Activated CD8-positive, alpha-beta memory T cell treated with anti-CD3 and anti-CD28 coated beads for 36 hours (primary cell): ENCODE results near the gene NAA80. TPM values are rescaled to one million over a fixed set of nuclear protein-coding genes. Genes with fewer than 3 reads are reported as not detected.
"Not testable (repeated sequence)": the region's sequence is repeated elsewhere in the genome, so short reads cannot be mapped to it uniquely, and the experiment has no call there.

Source experiments
- CTCF ChIA-PET: fragments of 350-600 bp; sonication (Branson Sonifier 250); formaldehyde crosslinking; loops from one replicate; lab custom pipeline; 2021; ENCODE audit warnings: antibody characterized with exemption; lab: Charles Lee
- POLR2A ChIA-PET: fragments of 350-600 bp; sonication (Branson Sonifier 250); formaldehyde crosslinking; loops from one replicate; lab custom pipeline; 2021; ENCODE audit warnings: antibody characterized with exemption; lab: Charles Lee
- total RNA-seq, 2 experiments: library from RNA; stranded (reverse); gene quantifications; one replicate each; pipeline ENCODE4 v1.2.3, GENCODE V29; 2021

NAA80 gene
- total RNA-seq, 2 experiments from 2014 or later = 17.3 to 17.5 TPM

DNA sequence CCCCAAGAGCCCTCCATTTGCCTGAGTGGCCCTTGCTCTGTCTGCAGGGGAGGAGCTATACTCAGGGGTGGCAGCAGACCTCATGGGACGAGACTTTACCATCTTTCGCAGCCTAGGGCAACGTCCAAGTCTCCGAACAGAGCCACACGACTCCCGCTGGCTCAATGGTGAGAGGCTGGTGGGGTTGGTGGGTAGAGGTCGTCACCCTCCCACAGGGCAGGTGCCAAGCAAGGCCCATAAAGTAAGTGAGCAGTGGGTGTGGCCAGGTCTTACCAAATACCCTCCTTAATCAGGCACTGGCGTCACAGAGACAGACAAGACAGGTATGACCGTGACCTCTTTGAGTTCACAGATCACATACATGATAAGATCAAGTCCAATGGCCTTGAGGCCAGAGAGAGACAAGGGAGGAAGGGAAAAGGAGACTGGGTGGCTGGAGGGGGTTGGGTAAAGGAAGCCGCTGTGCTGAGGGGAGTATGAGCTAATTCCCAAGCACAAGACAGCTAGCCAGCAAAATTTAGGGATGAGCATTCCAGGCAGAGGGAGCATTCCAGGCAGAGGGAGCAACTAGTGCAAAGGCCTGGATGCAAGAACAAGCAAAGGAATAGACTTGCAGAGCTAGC is 27.8 kb downstream of the NAA80 start:
- POLR2A ChIA-PET = no interaction called here
- CTCF ChIA-PET = interaction anchor here (0.7 to 6.6 kb wide), 7 partner anchors 12 to 78 kb away, joined by 3 to 53 read pairs (median 7); partner anchors contain the start of gene IFRD2

DNA sequence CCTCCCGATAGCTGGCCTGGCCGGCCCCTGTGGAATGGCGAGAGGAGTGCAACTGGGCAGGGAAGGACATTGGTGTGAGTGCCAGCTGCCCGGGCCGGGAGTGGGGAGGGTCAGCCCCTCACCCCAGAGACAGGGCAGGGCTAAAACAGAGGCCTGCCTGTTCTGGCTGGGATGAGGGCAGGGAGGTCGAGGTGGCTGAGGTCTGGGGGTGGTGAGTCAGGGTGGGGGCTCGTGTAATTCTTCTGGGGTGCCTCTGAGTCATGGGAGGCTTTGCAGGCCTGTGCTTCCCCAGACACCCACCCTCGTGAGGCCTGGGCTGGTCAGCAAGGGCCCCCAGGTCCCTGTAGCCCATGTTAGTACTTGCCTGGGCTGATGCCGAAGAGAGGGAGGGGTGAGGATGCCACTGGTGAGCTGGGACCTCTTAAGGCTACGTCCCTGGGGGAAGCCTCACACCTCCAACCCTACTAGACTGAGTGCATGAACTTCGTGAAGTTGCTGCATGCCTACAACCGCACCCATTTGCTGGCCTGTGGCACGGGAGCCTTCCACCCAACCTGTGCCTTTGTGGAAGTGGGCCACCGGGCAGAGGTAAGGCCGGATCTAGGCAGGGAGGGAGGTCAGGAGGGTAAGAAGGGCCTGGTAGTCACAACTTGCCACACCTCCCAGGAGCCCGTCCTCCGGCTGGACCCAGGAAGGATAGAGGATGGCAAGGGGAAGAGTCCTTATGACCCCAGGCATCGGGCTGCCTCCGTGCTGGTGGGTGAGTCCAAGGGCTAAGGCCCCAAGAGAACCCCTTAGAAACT is 28.6 kb downstream of the NAA80 start:
- POLR2A ChIA-PET = no interaction called here
- CTCF ChIA-PET = interaction anchor here (0.7 to 6.6 kb wide), 6 partner anchors 11 to 77 kb away, joined by 3 to 53 read pairs (median 4); no protein-coding TSS in a partner anchor

- CTCF ChIA-PET = interaction anchor here (0.7 to 6.6 kb wide), 3 partner anchors 10 to 43 kb away, joined by 4 to 53 read pairs (median 4); no protein-coding TSS in a partner anchor
- POLR2A ChIA-PET = no interaction called here
Measured at GRCh38 chr3:50269977-50270413, 29.2 kb downstream of the NAA80 start.

GRCh38 chr3:50269460-50269859 is 29.7 kb downstream of the NAA80 start:
- CTCF ChIA-PET = interaction anchor here (1.7 kb wide), 1 partner anchor 9 kb away, joined by 4 read pairs; no protein-coding TSS in a partner anchor
- POLR2A ChIA-PET = no interaction called here

- ChIA-PET CTCF (interaction anchor here (1.7 kb wide), 1 partner anchor 9 kb away, joined by 4 read pairs; no protein-coding TSS in a partner anchor), POLR2A (no interaction called here)
Measured at GRCh38 chr3:50268703-50269451, 30.3 kb downstream of the NAA80 start, which contains the start of gene SEMA3B. Gene SEMA3B, plus strand, starts transcription at chr3:50269147. Its CDS starts 94 bp downstream, at chr3:50269241.

GRCh38 chr3:50268276-50268675 is 30.9 kb downstream of the NAA80 start:
- ChIA-PET POLR2A (no interaction called here), CTCF (interaction anchor here (1.4 to 1.9 kb wide), 2 partner anchors 42 to 76 kb away, joined by 6 to 7 read pairs; no protein-coding TSS in a partner anchor)

DNA sequence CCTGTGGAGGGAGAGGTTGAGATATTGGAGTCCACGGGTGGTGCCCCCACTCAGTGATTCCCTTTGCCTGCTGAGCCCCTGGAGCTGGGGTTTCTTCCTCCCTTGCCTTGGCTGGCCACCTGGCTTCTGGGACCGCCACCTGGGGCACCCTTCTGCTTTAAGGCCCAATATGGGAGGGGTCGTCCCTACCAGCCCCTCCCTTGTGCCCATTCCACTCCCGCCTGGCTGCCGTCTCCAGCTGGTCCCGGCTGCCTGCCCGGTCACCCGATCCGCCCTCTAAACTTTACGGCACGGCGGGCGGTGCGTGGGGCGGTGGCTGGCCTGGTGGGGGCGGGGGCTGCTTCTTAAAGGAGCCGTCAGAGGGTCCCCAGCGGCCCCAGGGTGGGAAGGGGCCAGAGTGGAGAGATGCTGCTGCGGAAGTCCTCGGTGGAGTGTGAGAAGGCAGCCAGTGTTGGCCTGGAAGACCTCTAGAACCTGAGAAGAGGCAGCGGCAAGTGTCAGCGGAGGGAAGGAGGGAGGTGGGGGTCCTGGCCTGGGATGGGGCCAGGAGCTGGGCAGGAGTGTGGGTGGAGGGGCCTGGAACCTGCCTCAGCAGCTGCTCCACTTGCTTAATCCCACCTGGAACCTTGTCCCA is 31.8 kb downstream of the NAA80 start:
- ChIA-PET POLR2A (interaction anchor here (1.3 kb wide), 1 partner anchor 17 kb away, joined by 3 read pairs; no protein-coding TSS in a partner anchor), CTCF (interaction anchor here (1.4 to 2.3 kb wide), 3 partner anchors 18 to 75 kb away, joined by 6 to 7 read pairs (median 7); no protein-coding TSS in a partner anchor)

DNA sequence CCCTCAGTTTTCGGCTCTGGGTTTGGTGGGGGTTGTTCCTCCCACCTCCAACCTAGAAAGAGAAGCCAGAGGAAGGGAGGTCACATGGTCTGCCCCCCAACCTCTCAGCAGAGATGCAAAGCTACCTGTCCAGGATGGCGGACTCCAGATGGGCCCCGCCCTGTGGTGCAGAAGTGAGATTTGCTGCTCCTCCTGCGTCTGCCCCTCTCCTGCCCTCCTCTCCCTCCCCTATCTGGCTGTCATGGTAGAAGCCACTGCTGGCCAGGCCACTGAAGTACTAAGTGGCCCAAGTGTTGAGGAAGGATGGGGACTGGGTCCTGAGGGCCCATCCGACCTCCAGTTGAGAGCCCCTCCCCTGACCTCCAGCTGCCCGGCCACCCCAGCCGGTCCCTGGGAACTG is 32.4 kb downstream of the NAA80 start:
- CTCF ChIA-PET = interaction anchor here (1.4 to 2.3 kb wide), 3 partner anchors 17 to 75 kb away, joined by 6 to 7 read pairs (median 7); no protein-coding TSS in a partner anchor
- POLR2A ChIA-PET = interaction anchor here (1.3 kb wide), 1 partner anchor 17 kb away, joined by 3 read pairs; no protein-coding TSS in a partner anchor

DNA sequence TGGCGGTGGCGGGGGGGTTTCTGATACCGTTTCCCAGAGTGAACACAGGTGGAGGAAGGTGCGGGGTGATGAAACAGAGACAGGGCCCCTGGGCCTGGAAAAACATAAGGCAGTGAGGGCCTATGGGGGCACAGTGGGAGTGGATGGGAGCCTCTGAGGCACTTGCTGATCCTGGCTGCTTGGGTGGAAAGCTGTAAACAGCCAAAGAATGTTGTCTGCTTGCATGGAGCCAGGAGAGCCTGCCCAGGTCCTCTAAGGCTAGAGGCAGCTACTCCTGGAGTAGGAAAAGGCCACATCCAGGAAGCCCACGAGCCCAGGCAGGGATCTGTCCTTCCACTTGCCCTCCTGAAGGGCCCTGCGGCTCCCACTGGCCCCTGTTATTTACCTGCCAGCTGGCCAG is 33.2 kb downstream of the NAA80 start:
- POLR2A ChIA-PET = interaction anchor here (1.3 kb wide), 1 partner anchor 18 kb away, joined by 3 read pairs; no protein-coding TSS in a partner anchor
- CTCF ChIA-PET = interaction anchor here (2.3 kb wide), 1 partner anchor 16 kb away, joined by 7 read pairs; no protein-coding TSS in a partner anchor

DNA sequence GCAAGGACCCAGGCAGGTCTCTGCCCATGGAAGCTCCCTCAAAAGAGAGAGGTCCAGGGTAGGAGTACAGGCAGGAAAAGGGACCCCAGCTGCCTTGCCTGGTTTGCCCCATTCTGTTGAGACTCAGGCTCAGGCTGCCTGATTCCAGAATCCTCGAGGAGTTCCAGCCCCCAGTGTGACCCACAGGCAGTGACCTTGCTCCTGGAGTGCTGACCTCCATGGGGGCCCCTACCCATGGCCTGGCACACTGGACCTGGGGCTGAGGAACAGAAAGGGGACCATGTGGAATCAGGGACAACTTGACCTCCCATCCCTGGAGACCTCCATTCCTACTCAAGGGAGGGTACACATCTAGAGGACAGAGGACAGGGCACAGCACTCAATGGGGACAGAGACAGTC is 33.6 kb downstream of the NAA80 start:
- CTCF ChIA-PET = interaction anchor here (2.3 kb wide), 1 partner anchor 16 kb away, joined by 7 read pairs; no protein-coding TSS in a partner anchor

GRCh38 chr3:50264964-50265485 is 34.2 kb downstream of the NAA80 start:
- ChIA-PET POLR2A (no interaction called here), CTCF (interaction anchor here (0.8 to 1.3 kb wide), 2 partner anchors 8 to 18 kb away, joined by 3 to 6 read pairs; no protein-coding TSS in a partner anchor)

More for the DNA sequence above, 33.6 kb downstream of the NAA80 start:
- POLR2A ChIA-PET = no interaction called here

DNA sequence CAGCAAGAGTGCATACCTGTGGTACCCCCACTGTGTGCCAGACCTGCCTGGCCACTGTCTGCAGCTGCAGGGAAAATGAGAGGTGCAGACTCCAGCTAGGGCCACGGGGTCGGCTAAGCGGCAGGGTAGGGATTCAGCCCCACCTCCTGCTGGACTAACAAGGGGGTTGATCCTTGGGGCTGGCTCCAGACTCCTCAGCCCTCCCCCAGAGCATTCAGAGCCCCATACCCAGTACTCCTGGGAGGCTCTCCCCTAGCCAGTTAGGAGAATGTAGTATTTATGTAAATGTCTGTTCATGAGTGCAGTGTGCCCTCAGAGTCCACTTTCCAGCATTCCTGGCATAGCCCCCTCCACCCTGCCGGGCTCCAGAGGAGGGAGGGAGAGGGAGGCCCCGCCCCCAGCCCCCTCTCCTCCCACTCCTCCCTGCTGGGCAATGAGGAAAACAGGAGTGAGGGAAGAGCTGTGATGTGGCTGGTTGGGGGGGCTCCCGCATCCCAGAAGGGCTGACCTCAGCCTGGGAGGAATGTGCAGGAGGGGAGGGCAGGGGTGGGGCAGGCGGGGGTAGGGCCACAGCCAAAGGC is 34.7 kb downstream of the NAA80 start:
- CTCF ChIA-PET = interaction anchor here (0.7 to 1.5 kb wide), 5 partner anchors 9 to 70 kb away, joined by 3 to 6 read pairs (median 3); no protein-coding TSS in a partner anchor
- POLR2A ChIA-PET = no interaction called here

DNA sequence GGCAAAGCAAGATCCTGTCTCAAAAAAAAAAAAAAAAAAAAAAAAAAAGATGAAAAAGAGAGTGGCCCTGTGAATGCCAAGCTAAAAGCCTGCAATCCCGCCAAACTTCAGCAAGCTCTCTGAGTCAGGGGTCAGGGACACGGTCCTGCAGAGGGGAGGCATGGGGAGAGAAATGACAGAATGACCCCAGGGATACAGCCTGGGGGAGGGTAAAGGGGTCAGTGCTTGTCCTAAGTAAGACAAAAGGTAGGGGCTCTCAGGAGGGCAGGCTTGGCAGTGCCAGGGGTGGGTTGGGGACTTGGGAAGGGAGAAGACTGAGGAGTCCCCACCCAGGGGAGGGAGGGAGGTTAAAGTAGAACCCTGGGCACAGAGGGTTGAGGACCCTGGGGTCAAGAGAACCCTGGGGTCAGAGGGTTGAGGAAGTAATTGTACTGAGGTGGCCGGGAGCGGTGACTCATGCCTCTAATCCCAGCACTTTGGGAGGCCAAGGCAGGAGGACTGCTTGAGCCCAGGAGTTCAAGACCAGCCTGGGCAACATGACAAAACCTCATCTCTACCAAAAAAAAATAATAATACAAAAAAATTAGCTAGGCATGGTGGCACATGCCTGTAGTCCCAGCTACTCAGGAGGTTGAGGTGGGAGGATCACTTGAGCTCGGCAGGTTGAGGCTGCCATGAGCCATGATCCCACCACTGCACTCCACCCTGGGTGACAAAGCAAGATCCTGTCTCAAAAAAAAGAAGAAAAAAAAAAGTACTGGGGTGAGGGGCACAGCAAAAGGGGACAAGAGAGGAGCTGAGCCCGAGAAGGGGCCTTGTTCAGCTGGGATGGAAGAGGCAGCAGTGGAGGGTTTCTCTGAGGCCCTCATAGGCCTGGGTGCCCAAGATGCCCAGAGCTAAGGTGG is 35.5 kb downstream of the NAA80 start:
- POLR2A ChIA-PET = interaction anchor here (0.7 kb wide), 1 partner anchor 549 kb away, joined by 10 read pairs; no protein-coding TSS in a partner anchor

DNA sequence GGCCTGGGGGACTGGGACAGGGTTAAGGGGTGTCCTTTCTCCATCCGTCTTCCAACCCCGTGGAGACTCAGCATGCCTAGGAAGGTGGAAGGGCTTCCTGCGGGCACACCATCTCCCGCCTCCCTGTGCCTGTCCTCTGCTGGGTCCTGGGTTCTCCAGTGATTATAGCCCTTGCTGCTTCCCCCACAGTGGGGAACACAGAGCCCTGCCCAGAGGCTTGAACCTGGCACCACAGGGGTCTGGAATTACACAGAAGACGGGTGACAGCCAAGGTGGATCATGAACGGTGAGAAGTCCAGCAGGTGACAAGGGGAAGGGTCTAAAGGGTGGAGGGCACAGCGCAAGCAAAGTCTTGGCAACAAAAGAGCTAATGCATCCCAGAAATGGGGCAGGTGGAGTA is 36.4 kb downstream of the NAA80 start:
- POLR2A ChIA-PET = interaction anchor here (0.7 kb wide), 1 partner anchor 548 kb away, joined by 10 read pairs; no protein-coding TSS in a partner anchor
- CTCF ChIA-PET = interaction anchor here (1.1 to 1.5 kb wide), 2 partner anchors 13 to 70 kb away, joined by 3 to 4 read pairs; no protein-coding TSS in a partner anchor

More for the DNA sequence above, 35.5 kb downstream of the NAA80 start:
- CTCF ChIA-PET = interaction anchor here (0.7 to 1.5 kb wide), 6 partner anchors 14 to 71 kb away, joined by 3 to 6 read pairs (median 3); no protein-coding TSS in a partner anchor

DNA sequence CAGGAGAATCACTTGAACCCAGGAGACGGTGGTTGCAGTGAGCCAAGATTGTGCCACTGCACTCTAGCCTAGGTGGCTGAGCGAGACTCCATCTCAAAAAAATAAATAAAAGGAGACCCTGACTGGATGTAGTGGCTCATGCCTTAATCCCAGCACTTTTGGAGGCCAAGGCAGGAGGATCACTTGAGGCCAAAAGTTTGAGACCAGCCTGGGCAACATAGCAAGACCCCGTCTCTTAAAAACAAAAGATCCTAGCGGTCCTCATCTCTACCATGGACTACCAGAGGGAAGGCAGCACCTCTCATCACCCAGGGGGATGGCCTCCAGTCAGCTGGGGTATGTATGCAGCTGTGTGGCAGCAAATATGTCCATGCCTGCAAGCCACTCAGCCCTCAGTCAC is 37.0 kb downstream of the NAA80 start:
- CTCF ChIA-PET = interaction anchor here (4.9 kb wide), 1 partner anchor 13 kb away, joined by 62 read pairs; no protein-coding TSS in a partner anchor
- POLR2A ChIA-PET = not testable (repeated sequence)

DNA sequence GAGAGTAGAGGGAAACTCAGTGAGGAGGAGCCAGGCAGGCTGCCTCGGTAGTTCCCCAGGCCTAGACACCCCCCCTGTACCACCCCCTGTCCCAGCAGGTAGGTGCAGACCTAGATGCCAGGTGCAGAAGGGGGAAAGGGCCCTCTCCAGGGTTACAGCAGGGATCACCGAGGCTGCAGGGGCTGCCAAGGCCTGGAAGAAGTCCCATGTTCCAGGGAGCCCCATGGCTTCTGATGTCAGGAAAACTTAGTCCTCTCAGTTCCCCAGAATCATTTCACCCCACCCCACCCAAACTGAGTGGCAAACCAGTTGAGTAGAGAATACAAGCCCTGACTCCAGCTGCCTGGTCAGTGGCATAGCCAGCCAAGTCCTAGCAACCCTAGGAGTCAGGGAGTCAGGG is 37.7 kb downstream of the NAA80 start:
- POLR2A ChIA-PET = no interaction called here
- CTCF ChIA-PET = interaction anchor here (4.5 to 4.9 kb wide), 2 partner anchors 13 to 33 kb away, joined by 47 to 62 read pairs; no protein-coding TSS in a partner anchor
